Endothelial cell of umbilical vein (primary cell): ENCODE measurements around the gene SYCE1.

Experiments used
- CTCF ChIP-seq, 2 donors: IDR thresholded peaks; 1 replicate in 1 of 2; 2 replicates in 1 of 2; pipeline ENCODE4 v1.5.1; 2011; ENCODE audit warnings: low read length in 2 of 2, mild to moderate bottlenecking in 2 of 2, moderate library complexity in 2 of 2, control low read depth in 1 of 2, inconsistent platforms in 1 of 2, low read depth in 1 of 2; ENCODE audit not compliant: insufficient read depth in 1 of 2; ENCODE audit errors: extremely low read depth in 1 of 2
- JUN ChIP-seq: IDR thresholded peaks from 2 replicates; pipeline ENCODE4 v1.6.1; 2011; ENCODE audit warnings: borderline replicate concordance, low read depth; ENCODE audit not compliant: insufficient read length, insufficient read depth
- MAX ChIP-seq: IDR thresholded peaks from 2 replicates; pipeline ENCODE4 v1.6.1; 2011; ENCODE audit not compliant: insufficient read depth, insufficient read length
- POLR2A ChIP-seq: IDR thresholded peaks from 2 replicates; pipeline ENCODE4 v1.6.1; 2012; ENCODE audit warnings: low read depth, mild to moderate bottlenecking, control low read depth, low read length

GRCh38 chr10:133557381-133557780, 8.0 kb downstream of the SYCE1 start:
- no peak for TF ChIP-seq CTCF (IDR thresholded peaks at IDR 0.05; ENCODE audit: extremely low read depth in 1 of 2, insufficient read depth in 1 of 2, low read depth in 1 of 2, low read length in 2 of 2)
- TF ChIP-seq POLR2A, result no peak
- no peak for TF ChIP-seq MAX
- no peak for TF ChIP-seq JUN
